Activated CD4-positive, alpha-beta T cell treated with anti-CD3 and anti-CD28 coated beads, Interleukin-2, amount 50 U/mL, for 1 hour (primary cell): ENCODE measurements around the gene RAD51AP1.

Experiments
- DNase-seq: peaks from one replicate; pipeline ENCODE4 v3.0.0-alpha.2; 2020

RAD51AP1 gene

GRCh38 chr12:4603421-4603820, 64.7 kb downstream of the RAD51AP1 start:
- no peak for DNase-seq

GRCh38 chr12:4603946-4604345, 65.3 kb downstream of the RAD51AP1 start:
- DNase-seq = no peak

- DNase-seq = peak; percentile 75
Measured at GRCh38 chr12:4604684-4605193, 66.0 kb downstream of the RAD51AP1 start.

GRCh38 chr12:4607056-4607455, 68.4 kb downstream of the RAD51AP1 start:
- DNase-seq = no peak

- DNase-seq = no peak
Measured at GRCh38 chr12:4609071-4609470, 70.4 kb downstream of the RAD51AP1 start.
